ENCODE results near the gene RLIM.

Gene RLIM

DNA sequence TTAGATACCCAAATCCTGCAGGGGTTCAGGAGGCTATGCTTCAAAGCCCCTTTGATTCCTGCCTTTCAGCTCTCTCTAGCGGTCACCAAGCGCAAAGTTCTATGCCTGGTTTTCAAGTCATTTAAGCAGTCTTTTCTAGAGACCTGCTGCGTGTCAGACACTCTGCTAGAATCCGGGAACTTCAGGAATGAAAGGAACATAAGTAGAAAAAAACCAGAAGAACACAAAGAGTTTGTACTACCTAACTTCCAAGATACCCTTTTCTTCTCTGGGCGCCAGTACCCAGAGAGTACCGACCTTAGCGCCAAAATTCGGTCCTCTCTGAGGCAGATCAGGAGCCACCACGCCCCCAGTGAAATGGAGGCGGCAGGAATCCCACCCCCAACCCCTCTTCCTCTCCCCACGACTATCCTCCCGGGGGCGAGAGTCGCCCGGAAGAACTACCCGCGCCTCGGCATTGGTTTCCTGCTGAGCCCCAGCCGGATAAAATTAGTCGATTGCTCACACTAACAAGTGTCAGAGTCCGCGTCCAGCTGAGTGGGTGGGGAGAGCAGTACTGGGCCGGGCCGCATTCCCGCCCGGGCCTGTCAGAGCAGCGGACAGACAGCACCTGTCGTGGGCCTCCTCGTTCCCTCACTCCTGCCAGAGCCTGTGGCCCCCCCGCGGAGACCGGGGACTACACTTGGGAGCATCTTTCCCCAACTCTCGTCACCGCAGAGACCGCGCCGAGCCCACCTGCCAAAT, 78.8 kb downstream of the RLIM start:
- DNase-seq: peak; percentile 54
